Measurements from ENCODE around the gene PEX14.
"Not testable (repeated sequence)": the region's sequence is repeated elsewhere in the genome, so short reads cannot be mapped to it uniquely, and the experiment has no call there.

PEX14 gene

GRCh38 chr1:10450156-10450814 is 24.5 kb upstream of the PEX14 start:
- no peak for DNase-seq (ENCODE audit: low read depth, low spot score)

- DNase-seq (ENCODE audit: low read depth, low spot score) = no peak
Measured at GRCh38 chr1:10450836-10451235, 23.9 kb upstream of the PEX14 start.

GRCh38 chr1:10451287-10451686 is 23.5 kb upstream of the PEX14 start:
- no peak for DNase-seq (ENCODE audit: low read depth, low spot score)

- DNase-seq (ENCODE audit: low read depth, low spot score) = no peak
Measured at GRCh38 chr1:10456048-10456447, 18.7 kb upstream of the PEX14 start.

- DNase-seq (ENCODE audit: low read depth, low spot score) = no peak
Measured at GRCh38 chr1:10456661-10457060, 18.1 kb upstream of the PEX14 start.

- DNase-seq (ENCODE audit: low read depth, low spot score) = not testable (repeated sequence)
Measured at GRCh38 chr1:10457462-10457861, 17.3 kb upstream of the PEX14 start.

GRCh38 chr1:10457875-10458274 is 16.9 kb upstream of the PEX14 start:
- no peak for DNase-seq (ENCODE audit: low read depth, low spot score)

- no peak for DNase-seq (ENCODE audit: low read depth, low spot score)
Measured at GRCh38 chr1:10459184-10459583, 15.6 kb upstream of the PEX14 start.

GRCh38 chr1:10467078-10467477 is 7.7 kb upstream of the PEX14 start:
- no peak for DNase-seq (ENCODE audit: low read depth, low spot score)

GRCh38 chr1:10470043-10470442 is 4.7 kb upstream of the PEX14 start:
- DNase-seq (ENCODE audit: low read depth, low spot score) = no peak

- DNase-seq (ENCODE audit: low read depth, low spot score) = no peak
Measured at GRCh38 chr1:10471411-10472219, 3.1 kb upstream of the PEX14 start.

- peak; percentile 97 for DNase-seq (ENCODE audit: low read depth, low spot score)
Measured at GRCh38 chr1:10472220-10473144, 2.3 kb upstream of the PEX14 start, which contains the start of gene DFFA. Gene DFFA, minus strand, starts transcription at chr1:10472529. Its CDS starts 71 bp downstream, at chr1:10472458.

- no peak for DNase-seq (ENCODE audit: low read depth, low spot score)
Measured at GRCh38 chr1:10473145-10473765, 1.5 kb upstream of the PEX14 start.

- not testable (repeated sequence) for DNase-seq (ENCODE audit: low read depth, low spot score)
Measured at GRCh38 chr1:10474309-10474612, 489 bp upstream of the PEX14 start.

GRCh38 chr1:10475510-10475909 is 760 bp downstream of the PEX14 start:
- no peak for DNase-seq (ENCODE audit: low read depth, low spot score)

- DNase-seq (ENCODE audit: low read depth, low spot score) = no peak
Measured at GRCh38 chr1:10479296-10479695, 4.5 kb downstream of the PEX14 start.

- DNase-seq (ENCODE audit: low read depth, low spot score) = no peak
Measured at GRCh38 chr1:10480614-10481013, 5.9 kb downstream of the PEX14 start.

- no peak for DNase-seq (ENCODE audit: low read depth, low spot score)
Measured at GRCh38 chr1:10484521-10484920, 9.8 kb downstream of the PEX14 start.

- DNase-seq (ENCODE audit: low read depth, low spot score) = no peak
Measured at GRCh38 chr1:10489291-10490055, 14.7 kb downstream of the PEX14 start.

- DNase-seq (ENCODE audit: low read depth, low spot score) = no peak
Measured at GRCh38 chr1:10490286-10490970, 15.7 kb downstream of the PEX14 start.

GRCh38 chr1:10494418-10494753 is 19.6 kb downstream of the PEX14 start:
- DNase-seq (ENCODE audit: low read depth, low spot score) = no peak
